Measurements from ENCODE around the gene HSD11B1L.

The HSD11B1L gene, protein sequence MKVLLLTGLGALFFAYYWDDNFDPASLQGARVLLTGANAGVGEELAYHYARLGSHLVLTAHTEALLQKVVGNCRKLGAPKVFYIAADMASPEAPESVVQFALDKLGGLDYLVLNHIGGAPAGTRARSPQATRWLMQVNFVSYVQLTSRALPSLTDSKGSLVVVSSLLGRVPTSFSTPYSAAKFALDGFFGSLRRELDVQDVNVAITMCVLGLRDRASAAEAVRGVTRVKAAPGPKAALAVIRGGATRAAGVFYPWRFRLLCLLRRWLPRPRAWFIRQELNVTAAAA

DNA sequence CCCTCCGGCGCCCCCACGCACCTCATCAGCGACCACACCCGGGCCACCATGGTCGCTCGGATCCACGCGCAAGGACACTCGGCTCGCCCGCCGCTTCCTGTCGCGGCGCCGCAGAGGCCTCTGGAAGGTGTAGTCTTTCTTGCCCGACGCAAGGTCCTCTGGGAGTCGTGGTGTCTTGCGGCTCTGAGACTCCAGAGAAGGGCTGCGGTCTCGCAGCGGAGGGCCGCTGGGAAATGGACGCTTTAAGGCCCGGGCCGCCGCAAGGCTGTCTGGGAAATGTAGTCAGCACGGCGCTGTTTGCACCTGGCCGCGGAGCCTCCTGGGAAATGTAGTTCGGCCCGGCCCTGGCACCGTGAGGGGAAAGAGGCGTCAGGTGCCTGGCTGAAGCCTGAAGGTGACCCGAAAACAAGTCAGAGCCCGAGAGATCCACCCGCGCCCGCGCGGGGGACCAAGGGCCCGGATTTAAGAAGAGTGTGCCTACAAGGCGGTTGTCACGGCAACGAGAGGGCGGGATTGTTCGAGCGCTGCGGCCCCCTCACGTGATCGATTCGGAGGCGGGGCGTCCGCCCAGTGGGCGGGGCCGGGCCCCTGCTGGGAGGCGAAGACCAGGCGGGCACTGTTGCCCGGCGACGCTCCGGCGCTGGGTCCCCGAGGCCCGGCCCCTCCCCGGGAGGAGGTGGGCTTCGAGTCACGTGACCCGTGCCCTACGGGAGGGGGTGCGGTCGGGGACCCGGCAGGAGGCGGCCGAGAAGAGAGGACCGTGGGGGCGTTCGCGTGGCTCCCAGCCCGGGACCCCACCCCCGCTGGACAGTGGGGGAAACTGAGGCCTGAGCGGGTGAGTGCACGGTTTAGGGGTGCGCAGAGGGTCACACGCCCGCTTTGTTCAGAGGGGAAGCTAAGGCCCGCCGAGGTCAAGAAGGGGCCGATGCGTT lies at the start of gene HSD11B1L, which contains the start of gene MICOS13:
HSD11B1L (plus strand) TSS at position 591 of the 932 bp plus-strand sequence. CDS start 3,806 bp downstream, outside the sequence.
MICOS13 (minus strand) TSS at position 80 of the 932 bp plus-strand sequence; CDS start at position 50, 30 bp downstream.
- DNase-seq = peak; percentile 95 to 100 (median 99)

DNA sequence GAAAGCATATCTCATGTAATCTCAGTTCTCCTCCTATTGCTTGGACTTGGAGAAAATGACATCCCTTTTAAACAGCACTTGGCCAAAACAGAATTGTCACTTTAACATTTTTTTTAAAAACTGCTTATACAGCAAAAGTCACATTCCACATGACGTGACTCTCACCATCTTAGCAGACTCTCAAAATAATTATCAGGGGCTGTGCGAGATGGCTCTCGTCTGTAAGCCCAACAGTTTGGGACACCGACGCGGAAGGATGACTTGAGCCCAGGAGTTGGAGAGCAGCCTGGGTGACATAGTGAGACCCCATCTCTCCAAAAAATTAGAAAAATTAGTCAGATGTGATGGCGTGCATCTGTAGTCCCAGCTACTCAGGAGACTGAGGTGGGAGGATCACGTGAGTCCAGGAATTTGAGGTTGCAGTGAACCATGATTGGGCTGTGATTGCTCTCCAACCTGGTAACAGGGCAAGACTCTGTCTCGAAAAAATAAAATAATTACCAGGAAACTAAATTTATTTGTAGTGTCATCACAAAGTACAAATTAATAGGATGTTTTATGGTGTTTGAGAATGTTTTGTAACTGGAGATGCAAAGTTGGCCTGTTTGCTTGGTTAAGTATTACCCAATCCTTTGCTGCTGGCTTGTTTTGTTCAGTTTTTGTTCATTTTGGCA lies 49.1 kb upstream of the HSD11B1L start:
- DNase-seq = no peak

DNA sequence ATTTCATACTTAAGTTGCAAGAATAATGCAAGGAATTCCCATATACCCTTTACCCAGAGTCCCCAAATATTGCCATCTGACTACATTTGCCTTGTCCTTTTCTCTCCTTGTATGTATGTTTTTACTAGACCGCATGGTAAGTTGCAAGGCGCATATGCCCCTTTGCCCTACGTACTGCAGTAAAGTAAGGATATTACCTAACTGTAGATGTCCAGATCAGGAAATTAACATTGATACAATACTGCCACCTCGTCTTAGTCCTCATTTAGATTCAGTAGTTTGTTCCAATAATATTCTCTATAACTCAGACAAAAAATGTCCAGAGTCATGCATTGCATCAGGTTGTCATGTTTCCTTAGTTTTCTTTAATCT lies 48.6 kb upstream of the HSD11B1L start:
- DNase-seq = no peak

DNA sequence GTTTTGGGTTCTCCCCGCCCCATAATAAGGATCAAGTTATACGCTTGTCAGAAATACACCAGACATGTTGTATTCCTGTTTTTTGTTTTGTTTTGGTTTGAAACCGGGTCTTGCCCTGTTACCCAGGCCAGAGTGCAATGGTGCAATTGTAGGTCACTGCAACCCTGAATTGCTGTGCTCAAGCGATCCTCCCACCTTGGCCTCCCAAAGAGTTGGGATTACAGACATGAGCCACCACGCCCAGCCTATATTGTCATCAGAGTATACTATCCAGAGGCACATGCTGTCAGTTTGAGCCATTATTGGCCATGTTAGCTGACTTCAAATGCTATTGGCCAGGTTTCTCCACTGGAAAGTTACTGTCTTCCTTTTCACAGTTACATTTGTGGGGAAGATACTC lies 48.2 kb upstream of the HSD11B1L start:
- DNase-seq = no peak

DNA sequence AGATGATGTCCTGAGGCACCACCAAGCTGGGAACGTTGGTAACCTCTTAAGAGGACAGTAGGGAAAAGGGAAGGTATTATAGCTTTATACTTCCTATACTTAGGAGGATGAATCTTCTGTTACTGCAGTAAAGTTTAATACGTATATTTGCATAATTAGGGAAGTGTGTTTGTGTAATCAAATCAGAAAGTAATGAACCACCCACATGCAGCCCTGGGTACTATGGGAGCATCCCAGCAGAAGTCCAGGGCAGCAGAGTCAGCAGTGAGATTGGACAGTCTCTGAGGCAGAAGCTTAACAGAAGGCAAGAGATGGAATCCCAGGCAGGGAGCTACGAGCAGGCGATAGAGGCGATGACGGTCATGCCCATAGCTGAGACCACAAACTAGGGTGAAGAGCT lies 45.4 kb upstream of the HSD11B1L start:
- no peak for DNase-seq

DNA sequence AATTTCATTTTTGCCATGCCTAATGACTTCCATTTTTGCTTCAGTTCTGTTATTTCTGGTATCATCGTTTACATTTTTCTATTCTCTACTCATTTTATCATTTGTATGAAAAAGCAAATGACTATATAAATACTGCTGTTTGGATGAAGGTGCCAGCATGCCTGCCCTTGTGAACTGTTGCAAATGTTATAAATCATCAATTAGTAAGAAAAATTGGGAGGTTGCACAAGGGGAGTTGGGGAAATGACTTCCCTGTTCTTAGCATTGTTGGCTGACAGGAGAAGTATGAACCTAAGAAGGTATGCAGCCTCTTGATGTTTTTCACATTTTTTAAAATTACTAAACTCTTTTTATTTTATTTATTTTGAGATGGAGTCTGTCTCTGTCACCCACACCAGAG lies 42.9 kb upstream of the HSD11B1L start:
- DNase-seq = no peak

DNA sequence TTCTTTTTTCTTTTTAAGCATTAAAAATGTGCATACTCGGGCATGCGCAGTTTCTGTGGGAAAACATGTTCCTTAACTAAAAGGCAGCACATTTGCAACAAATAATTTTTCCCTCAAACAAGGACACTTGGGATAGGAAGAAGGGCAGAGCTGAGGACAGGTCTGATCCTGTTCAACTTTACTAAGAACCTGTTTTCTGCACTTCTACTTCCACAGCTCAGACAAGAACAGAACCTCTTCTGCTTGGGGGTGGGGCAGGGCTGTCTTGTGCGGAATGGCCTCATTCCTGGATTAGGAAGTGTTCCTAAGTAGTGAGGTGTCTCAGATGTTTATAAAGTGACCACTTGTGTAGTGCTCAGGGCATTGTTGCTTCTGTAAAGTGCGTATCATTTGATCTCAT lies 39.7 kb upstream of the HSD11B1L start:
- no peak for DNase-seq

DNA sequence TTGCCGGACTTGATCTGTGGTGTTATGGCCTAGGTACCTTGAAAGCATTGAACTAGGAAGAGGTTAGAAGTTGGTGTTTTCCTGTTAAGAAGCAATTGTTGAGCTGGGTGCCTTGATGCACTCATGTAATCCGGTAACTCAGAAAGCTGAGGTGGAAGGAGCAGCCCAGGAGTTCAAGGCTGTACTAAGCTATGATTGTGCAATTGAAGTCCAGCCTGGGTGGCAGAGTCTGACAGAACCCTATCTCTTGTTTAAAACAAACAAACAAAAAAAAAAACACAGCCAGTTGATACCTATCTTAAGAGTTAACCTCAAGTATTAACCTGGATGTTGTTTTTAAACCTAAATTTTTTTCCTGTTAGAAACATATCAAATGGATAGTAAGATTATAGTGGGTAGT lies 38.6 kb upstream of the HSD11B1L start:
- DNase-seq = no peak

DNA sequence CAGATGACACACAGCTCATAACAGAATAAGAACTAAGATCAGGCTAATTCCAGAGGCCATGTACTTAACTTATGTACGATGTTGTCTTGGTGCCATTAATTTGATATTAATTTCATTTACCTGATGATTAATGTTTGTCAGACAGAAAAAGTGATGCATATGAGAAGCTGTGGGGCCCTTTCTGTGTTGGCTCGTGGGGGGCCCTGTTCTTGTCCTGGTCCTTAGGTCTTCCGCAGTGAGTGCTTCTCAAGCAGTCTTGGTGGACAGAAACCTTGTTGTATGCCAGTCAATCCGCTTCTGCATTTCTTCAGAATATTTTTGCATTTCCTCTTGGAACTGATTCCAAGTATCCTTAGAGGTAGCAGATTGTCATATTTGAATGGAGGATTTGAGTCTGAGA lies 37.8 kb upstream of the HSD11B1L start:
- no peak for DNase-seq

DNA sequence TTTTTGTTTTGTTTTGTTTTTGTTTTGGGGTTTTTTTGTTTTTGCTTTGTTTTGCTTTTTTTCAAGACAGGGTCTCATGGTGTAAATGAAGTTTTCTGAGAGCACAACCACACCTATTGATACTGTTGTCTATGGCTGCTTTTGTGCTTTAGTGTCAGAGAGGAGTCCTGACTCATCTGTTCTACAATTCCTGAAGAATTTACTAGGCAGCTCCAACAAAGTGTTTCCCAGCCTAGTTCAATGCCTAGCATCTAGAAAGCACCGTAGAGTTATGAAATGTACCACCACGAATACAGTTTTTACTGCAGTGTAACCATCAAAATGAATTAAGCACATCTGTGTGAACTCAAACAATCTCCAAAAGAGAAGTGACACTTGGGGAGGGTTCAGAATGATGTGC lies 36.8 kb upstream of the HSD11B1L start:
- no peak for DNase-seq

DNA sequence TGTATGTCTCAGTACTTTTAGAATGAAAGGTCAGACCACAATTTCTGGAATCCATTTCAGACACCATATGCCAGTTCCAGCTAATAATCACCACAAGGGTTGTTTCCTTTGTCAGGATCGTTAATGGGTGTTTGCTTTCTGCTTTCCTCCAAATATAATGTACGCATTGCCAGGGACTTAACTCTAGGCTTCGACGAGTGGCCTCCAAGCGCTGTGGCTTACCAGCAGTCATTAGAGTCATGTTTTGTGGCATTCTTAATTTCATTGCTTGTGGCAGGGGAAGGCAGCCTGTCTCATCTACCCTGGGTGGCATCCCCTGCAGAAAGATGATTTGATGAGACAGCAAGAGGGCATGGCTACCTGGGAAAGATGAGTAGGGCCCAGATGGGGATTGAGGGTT lies 35.4 kb upstream of the HSD11B1L start:
- no peak for DNase-seq

DNA sequence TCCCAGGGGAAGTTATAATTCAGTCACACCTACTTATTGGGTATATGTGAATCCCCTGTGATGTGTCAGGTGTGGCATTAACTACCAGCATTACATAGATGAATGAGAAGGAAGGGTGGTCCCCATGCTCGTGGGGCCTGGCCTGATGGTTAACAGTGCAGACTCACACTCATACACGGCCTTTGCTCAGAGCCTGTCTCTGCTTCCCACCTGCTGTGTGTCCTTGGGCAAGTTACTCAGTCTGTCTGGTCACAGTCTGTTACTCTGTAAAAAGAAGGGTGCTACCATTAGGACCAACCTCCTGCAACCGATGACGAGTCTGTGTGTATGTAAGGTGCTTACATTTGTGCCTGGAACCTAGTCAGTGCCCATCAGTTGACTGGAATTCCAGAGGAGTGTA lies 34.1 kb upstream of the HSD11B1L start:
- no peak for DNase-seq

DNA sequence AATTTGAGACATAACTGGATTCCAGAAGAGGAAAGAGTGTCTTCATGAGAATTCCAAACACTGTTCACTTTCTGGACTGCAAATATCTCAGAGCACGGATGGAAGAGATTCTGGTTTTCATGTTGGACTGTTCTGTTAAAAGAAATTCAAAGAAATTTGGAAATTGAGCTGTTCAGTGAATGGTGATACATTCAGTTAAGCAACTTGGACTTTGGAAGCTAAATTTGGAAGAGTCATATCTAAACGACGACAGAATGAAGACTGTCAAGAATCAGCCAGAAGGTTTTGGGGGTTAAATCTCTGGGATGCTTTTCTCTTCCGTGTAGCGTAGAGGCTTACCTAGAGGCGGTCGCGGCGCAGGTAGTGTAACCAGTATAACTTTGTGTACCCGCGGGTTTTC lies 32.4 kb upstream of the HSD11B1L start:
- no peak for DNase-seq

DNA sequence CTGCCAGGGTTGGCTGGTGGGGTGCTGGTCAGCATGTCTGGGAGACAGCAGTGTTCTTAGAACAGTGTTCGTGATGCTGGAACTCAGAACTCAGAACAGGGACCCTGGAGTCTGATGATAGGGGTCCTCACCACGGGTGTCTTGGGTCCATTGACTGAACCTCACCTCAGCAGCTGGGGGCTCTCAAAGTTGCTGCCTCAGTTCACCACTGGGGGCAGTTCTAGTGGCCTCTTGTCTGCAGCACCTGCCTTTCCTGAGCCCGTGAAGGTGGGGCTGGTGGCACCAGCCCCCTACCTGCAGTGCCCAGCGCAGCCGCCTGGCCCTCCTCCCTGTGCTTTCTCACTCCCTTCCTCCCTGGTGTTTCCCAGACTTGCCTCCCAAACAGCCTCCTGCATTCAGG lies 29.5 kb upstream of the HSD11B1L start:
- DNase-seq = no peak

DNA sequence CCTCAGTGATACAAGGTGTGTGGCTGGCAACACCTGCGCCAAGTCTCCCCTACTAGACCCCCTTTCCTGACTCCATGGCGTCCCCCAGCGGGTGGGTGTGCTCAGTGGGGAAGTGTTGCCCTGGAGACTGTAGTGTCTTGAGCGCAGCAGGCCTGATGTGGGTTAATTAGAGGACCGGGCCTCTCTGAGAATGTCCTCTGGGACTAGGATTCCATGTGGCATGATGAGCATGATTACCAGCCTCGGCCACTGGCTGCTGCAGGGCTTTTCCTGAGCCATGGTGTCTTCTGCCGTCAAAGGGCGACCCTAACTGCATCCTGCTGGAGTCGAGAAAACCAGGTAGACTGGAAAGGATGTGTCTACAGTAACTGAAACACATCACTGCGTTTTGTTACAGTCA lies 28.6 kb upstream of the HSD11B1L start:
- DNase-seq = no peak

DNA sequence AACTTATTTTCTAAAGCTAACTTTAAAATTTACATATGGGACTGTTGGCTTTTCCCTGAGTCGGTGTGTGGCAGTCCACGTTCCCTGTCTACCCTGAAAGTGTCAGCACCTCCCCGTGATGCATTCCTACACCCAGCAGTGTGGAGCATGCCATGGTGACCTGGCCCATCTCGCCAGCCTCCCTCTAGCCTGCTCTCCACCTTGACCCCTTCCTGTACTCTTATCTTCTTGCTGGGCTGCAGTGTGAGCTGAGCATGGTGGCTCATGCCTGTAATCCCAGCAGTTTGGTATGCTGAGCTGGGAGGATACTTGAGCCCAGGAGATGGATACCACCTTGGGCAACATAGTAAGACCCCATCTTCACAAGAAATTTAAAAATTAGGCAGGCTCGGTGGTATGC lies 25.9 kb upstream of the HSD11B1L start:
- DNase-seq = no peak

DNA sequence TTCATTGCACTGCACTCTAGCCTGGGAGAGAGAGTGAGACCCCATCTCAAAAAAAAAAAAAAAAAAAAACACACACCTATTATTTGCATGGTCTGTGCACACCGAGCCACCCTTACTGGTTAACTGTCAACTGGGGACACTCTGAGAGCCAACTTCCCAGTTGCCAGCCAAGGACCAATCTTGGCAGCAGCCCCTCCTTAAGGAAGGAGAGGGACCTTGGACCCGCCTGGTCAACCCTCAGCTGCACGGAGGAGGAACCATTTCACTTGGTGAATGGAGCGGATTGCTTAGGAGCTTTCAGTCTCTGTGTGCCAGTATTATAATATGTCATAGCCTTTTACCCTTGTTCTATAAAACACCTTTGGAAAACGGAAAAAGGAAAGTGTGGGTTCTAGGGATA lies 25.4 kb upstream of the HSD11B1L start:
- DNase-seq = no peak

DNA sequence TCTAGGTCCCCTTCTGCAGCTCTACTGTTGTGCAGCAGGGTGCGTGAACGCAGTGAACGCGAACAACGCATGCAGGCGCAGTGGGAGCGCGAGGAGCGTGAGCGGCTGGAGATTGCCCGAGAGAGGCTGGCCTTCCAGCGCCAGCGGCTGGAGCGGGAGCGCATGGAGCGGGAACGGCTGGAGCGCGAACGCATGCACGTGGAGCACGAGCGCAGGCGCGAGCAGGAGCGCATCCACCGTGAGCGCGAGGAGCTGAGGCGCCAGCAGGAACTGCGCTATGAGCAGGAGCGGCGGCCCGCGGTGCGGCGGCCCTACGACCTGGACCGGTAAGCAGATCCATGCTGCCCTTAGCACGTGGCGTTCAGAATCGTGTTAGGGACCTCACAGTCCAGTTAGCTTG lies 19.3 kb upstream of the HSD11B1L start:
- DNase-seq = no peak

DNA sequence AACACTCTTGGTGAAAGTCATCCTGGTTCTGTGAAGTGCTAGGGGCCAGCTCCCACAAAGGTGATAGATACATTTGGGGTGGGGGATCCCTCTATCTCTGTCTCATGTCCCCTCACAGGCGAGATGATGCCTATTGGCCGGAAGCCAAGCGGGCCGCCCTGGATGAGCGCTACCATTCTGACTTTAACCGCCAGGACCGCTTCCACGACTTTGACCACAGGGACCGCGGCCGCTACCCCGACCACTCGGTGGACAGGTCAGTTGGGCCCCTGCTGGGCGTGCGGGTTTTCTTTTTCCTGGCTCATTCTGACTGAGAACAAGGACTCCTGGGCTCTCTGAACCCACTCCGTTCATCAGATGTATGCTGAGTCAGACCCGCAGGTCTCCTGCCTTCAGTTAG lies 16.9 kb upstream of the HSD11B1L start:
- no peak for DNase-seq

DNA sequence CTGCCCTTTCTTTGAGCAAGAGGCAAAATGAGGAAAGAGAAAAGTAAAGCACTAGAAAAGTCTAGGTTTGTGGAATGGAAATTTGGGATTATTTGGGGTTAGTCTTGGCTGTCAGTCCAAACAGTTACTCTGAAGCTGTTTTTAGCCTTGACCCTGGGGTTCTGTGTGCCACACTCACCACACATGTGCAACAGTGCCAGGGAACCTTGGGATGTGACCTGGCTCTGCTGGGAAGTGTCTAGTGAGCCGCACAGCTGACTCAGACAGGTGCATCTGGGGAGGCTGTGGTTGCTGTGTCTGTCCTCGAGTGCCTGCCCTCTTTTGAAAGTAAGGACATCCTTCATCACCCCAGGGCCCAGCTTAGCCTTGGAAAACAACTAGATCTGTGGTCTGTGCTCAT lies 16.3 kb upstream of the HSD11B1L start:
- no peak for DNase-seq

DNA sequence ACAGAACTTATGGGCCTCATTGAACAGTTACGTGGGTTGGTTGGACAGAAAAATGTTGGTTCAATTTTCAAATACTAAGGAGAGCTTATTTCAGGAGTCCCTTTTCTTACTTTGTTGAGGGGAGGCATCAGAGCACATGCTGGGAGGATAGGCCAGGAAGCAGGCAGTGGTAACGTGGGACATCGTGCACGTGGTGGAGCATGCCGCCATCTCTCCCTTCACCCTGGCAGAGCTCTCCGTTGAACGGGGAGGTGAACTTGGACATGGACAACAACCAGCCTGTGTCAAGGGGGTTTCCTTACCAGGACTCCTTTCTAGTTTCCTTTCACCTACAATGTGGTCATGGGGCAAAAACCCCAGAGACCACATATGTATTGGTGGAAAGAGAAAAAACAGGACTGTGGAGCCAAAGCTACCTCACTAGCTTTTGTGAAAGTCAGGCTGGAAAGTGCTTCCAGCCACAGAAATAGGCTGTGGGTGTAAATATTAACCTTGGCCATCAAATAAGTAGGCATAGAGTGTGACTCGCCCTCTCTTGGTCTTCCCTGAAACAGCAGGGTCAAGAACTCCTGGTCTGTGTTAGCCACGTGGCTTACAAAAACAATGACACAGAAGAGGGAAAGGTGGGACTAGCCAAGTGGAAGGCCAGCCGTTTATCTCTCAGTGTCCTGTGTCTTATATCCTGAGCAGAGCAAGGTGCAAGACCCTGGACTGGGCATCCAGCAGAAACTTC lies 14.9 kb upstream of the HSD11B1L start:
- DNase-seq = no peak

Measured in anterior cingulate cortex (tissue), 58 donors.